Chondrocyte (in vitro differentiated cells): Measurements from ENCODE around the gene SLK. TPM values are rescaled to one million over a fixed set of nuclear protein-coding genes. Genes with fewer than 3 reads are reported as not detected.
A peak's percentile ranks its signal among the peaks of the same experiment; 100 is the strongest.

ENCODE experiments used
- DNase-seq: peaks from one replicate; pipeline ENCODE4 v3.0.0; 2021; ENCODE audit warnings: mixed read lengths, low spot score
- H3K27ac Mint-ChIP-seq: one replicate; pipeline ENCODE4 v1.8.0; 2021; ENCODE audit warnings: mild to moderate bottlenecking, moderate library complexity, mixed read lengths; ENCODE audit not compliant: unreplicated experiment
- H3K27me3 Mint-ChIP-seq: 2 replicates; pipeline ENCODE4 v1.8.0; 2021; ENCODE audit warnings: low read depth, mixed read lengths
- H3K36me3 Mint-ChIP-seq: 2 replicates; pipeline ENCODE4 v1.8.0; 2021; ENCODE audit warnings: low read depth, mixed read lengths
- H3K4me1 Mint-ChIP-seq: 2 replicates; pipeline ENCODE4 v1.8.0; 2021; ENCODE audit warnings: low read depth, mild to moderate bottlenecking, mixed read lengths
- H3K4me3 Mint-ChIP-seq: one replicate; pipeline ENCODE4 v1.8.0; 2021; ENCODE audit warnings: mild to moderate bottlenecking, moderate library complexity, mixed read lengths; ENCODE audit not compliant: unreplicated experiment
- H3K9me3 Mint-ChIP-seq: 2 replicates; pipeline ENCODE4 v1.8.0; 2021; ENCODE audit warnings: low read depth, mixed read lengths
- CTCF ChIP-seq: fragments of 200-600 bp; sonication (generic); IDR thresholded peaks from 2 replicates; pipeline ENCODE4 v1.5.0; 2021; ENCODE audit warnings: antibody characterized with exemption, mild to moderate bottlenecking, moderate library complexity
- total RNA-seq: library from RNA; stranded (reverse); gene quantifications from 3 replicates; pipeline ENCODE4 v1.2.1, GENCODE V29; 2021

The SLK gene
- total RNA-seq, 1 donor from 2014 or later = 30.9 TPM

GRCh38 chr10:103975169-103975568, 8.2 kb downstream of the SLK start:
- Mint-ChIP-seq H3K36me3 (peaks cover 3% of the 10 kb centered on the region), H3K4me3 (no peak overlapping the region), H3K9me3 (no peaks in the 10 kb centered on the region), H3K27me3 (no peaks in the 10 kb centered on the region), H3K4me1 (peaks cover 41% of the 10 kb centered on the region), H3K27ac (peak overlapping the region; percentile 32)
- TF ChIP-seq CTCF = no peak
- DNase-seq = no peak

- H3K27me3 Mint-ChIP-seq = no peaks in the 10 kb centered on the region
- peaks cover 32% of the 10 kb centered on the region for H3K4me1 Mint-ChIP-seq
- H3K4me3 Mint-ChIP-seq = no peak overlapping the region
- TF ChIP-seq CTCF = no peak
- peaks cover 4% of the 10 kb centered on the region for H3K36me3 Mint-ChIP-seq
- DNase-seq = no peak
- no peak overlapping the region for H3K27ac Mint-ChIP-seq
- peaks cover 5% of the 10 kb centered on the region for H3K9me3 Mint-ChIP-seq
These were observed 10.3 kb downstream of the SLK start for GRCh38 chr10:103977204-103977603.

- Mint-ChIP-seq H3K36me3 (peaks cover 4% of the 10 kb centered on the region), H3K9me3 (peaks cover 5% of the 10 kb centered on the region), H3K27me3 (no peaks in the 10 kb centered on the region), H3K27ac (no peak overlapping the region), H3K4me3 (no peak overlapping the region), H3K4me1 (peaks cover 40% of the 10 kb centered on the region)
- DNase-seq = no peak
- TF ChIP-seq CTCF = no peak
These were observed 12.6 kb downstream of the SLK start for GRCh38 chr10:103979530-103979929.

- H3K4me1 Mint-ChIP-seq = peaks cover 41% of the 10 kb centered on the region
- H3K27me3 Mint-ChIP-seq = no peaks in the 10 kb centered on the region
- H3K4me3 Mint-ChIP-seq = no peak overlapping the region
- no peak overlapping the region for H3K27ac Mint-ChIP-seq
- peaks cover 1% of the 10 kb centered on the region for H3K36me3 Mint-ChIP-seq
- peaks cover 5% of the 10 kb centered on the region for H3K9me3 Mint-ChIP-seq
- no peak for DNase-seq
- TF ChIP-seq CTCF = no peak
These were observed 13.5 kb downstream of the SLK start for GRCh38 chr10:103980288-103980906.

GRCh38 chr10:103982639-103983038, 15.7 kb downstream of the SLK start:
- Mint-ChIP-seq H3K4me1 (peaks cover 50% of the 10 kb centered on the region), H3K27me3 (no peaks in the 10 kb centered on the region), H3K27ac (no peak overlapping the region), H3K4me3 (no peak overlapping the region), H3K9me3 (peaks cover 5% of the 10 kb centered on the region), H3K36me3 (peaks cover 1% of the 10 kb centered on the region)
- TF ChIP-seq CTCF = peak; percentile 45
- no peak for DNase-seq
